Small intestine (tissue), 7 donors: ENCODE results near the gene CYB5B. TPM values are rescaled to one million over a fixed set of nuclear protein-coding genes. Genes with fewer than 3 reads are reported as not detected.

ENCODE experiments used
- DNase-seq, 2 donors: peaks; one replicate each; pipeline versions ENCODE4 v3.0.0 to v3.0.0-alpha.2; 2013
- FAIRE-seq: peaks from 2 replicates; lab custom pipeline; 2012; peaks lifted over from hg19 to GRCh38; lab: Jason Lieb, UNC
- H3K27ac ChIP-seq, 3 donors: one replicate each; pipeline ENCODE4 v1.5.1; 2013; ENCODE audit warnings: low read length in 2 of 3, mild to moderate bottlenecking in 2 of 3, control low read depth in 1 of 3, inconsistent platforms in 1 of 3, low read depth in 1 of 3, moderate library complexity in 1 of 3
- H3K27me3 ChIP-seq, 3 donors: one replicate each; pipeline ENCODE4 v1.6.1; 2013; ENCODE audit warnings: low read length in 3 of 3, inconsistent platforms in 1 of 3; ENCODE audit not compliant: control insufficient read depth in 3 of 3, insufficient read depth in 3 of 3
- H3K36me3 ChIP-seq, 3 donors: one replicate each; pipeline ENCODE4 v1.6.1; 2013; ENCODE audit warnings: low read length in 3 of 3, inconsistent platforms in 1 of 3, low read depth in 1 of 3, mild to moderate bottlenecking in 1 of 3, moderate library complexity in 1 of 3; ENCODE audit not compliant: control insufficient read depth in 3 of 3, insufficient read depth in 2 of 3
- H3K4me1 ChIP-seq, 3 donors: one replicate each; pipeline ENCODE4 v1.6.1; 2013; ENCODE audit warnings: low read length in 2 of 3, inconsistent platforms in 1 of 3, low read depth in 1 of 3, mild to moderate bottlenecking in 1 of 3, moderate library complexity in 1 of 3; ENCODE audit not compliant: control insufficient read depth in 3 of 3, insufficient read depth in 2 of 3
- H3K4me3 ChIP-seq, 3 donors: one replicate each; pipeline ENCODE4 v1.5.1; 2013; ENCODE audit warnings: low read length in 3 of 3, control low read depth in 1 of 3, inconsistent platforms in 1 of 3, low read depth in 1 of 3, mild to moderate bottlenecking in 1 of 3, moderate library complexity in 1 of 3
- H3K9me3 ChIP-seq, 2 donors: one replicate each; pipeline ENCODE4 v1.6.1; 2013; ENCODE audit warnings: low read depth in 1 of 2, low read length in 1 of 2; ENCODE audit not compliant: control insufficient read depth in 2 of 2, insufficient read depth in 1 of 2
- WGBS, 3 donors: extraction: QIAGEN DNeasy Blood & Tissue Kit; methylation state at CpG; one replicate each; pipeline ENCODE4 v1.1.7; 2013; 5-methylcytosine and 5-hydroxymethylcytosine counted together
- polyA plus RNA-seq, 4 donors: library from polyadenylated mRNA; stranded (reverse) in 3 of 4; unstranded in 1 of 4; fragments of 200-250 nt in 3 of 4; fragments of 120-200 nt in 1 of 4; gene quantifications; one replicate each; pipeline versions ENCODE4 v1.2.1 to v1.2.3, GENCODE V29; 2013
- donor health status: healthy with polysubstance abuse.
- donor health status: control.
- donor health status: control.
- donor health status: Bipolar disorder and iron deficiency.
- donor health status: healthy.

Gene CYB5B
- polyA plus RNA-seq, 4 donors = 85.4 to 102 (median 93.9) TPM

- no peak for FAIRE-seq
- Histone ChIP-seq H3K9me3 (no peaks in the 10 kb centered on the region), H3K4me3 (no peak overlapping the region), H3K36me3 (no peaks in the 10 kb centered on the region), H3K27me3 (no peaks in the 10 kb centered on the region), H3K27ac (no peak overlapping the region), H3K4me1 (no peaks in the 10 kb centered on the region)
- 47 to 74% (median 48%) methylated on average over 2 of the region's 2 CpGs for WGBS, 3 donors
- no peak for DNase-seq
These were observed 89.0 kb downstream of the CYB5B start for GRCh38 chr16:69513180-69513966.

- H3K27ac ChIP-seq = no peak overlapping the region
These were observed 89.9 kb downstream of the CYB5B start for GRCh38 chr16:69514356-69514755.

More at GRCh38 chr16:69514356-69514755, 89.9 kb downstream of the CYB5B start:
- H3K9me3 ChIP-seq = no peaks in the 10 kb centered on the region
- 87 to 93% (median 88%) methylated on average over 6 of the region's 6 CpGs for WGBS, 3 donors
- H3K4me3 ChIP-seq = no peak overlapping the region
- no peaks in the 10 kb centered on the region for H3K27me3 ChIP-seq
- FAIRE-seq (no peak), DNase-seq (no peak)
- H3K36me3 ChIP-seq = no peaks in the 10 kb centered on the region
- no peaks in the 10 kb centered on the region for H3K4me1 ChIP-seq

Other genes starting within 250 kb of the CYB5B start
- gene SNTB2, start 237.5 kb upstream of the CYB5B start, polyA plus RNA-seq = 1 to 10 TPM; 1.9 to 7.2 (median 5.3) TPM
- gene VPS4A, start 113.3 kb upstream of the CYB5B start, polyA plus RNA-seq = 10 to 100 TPM; 23.0 to 43.7 (median 41.6) TPM
- 10 to 100 TPM in 2 of 4 donors, 1 to 10 TPM in 2; 3.8 to 18.1 (median 8.6) TPM for gene PDF, start 94.0 kb upstream of the CYB5B start, polyA plus RNA-seq
- gene COG8, start 85.1 kb upstream of the CYB5B start, polyA plus RNA-seq = 10 to 100 TPM; 13.0 to 32.9 (median 19.3) TPM
- 10 to 100 TPM; 15.1 to 23.4 (median 15.8) TPM for gene NIP7, start 84.8 kb upstream of the CYB5B start, polyA plus RNA-seq
- 1 to 10 TPM in 3 of 4 donors, not detected in 1; 4.5 to 5.7 (median 5.6) TPM for gene TMED6, start 72.8 kb upstream of the CYB5B start, polyA plus RNA-seq
- gene TERF2, start 38.6 kb upstream of the CYB5B start, polyA plus RNA-seq = 10 to 100 TPM; 11.1 to 22.8 (median 13.2) TPM
- gene NFAT5, start 141.3 kb downstream of the CYB5B start, polyA plus RNA-seq = 10 to 100 TPM in 1 of 4 donors, 1 to 10 TPM in 2, under 1 TPM in 1; 0.89 to 24.7 (median 3.3) TPM